OCI-LY1 (cell line): ENCODE results near the gene PIGC.

Experiments used
- H2AFZ ChIP-seq: fragments of 200-600 bp; sonication (generic), shearing (Covaris generic); 2 replicates; pipeline ENCODE4 v1.6.0; 2014; ENCODE audit warnings: antibody characterized with exemption, mild to moderate bottlenecking, low read length
- H3F3A ChIP-seq: fragments of 200-600 bp; sonication (generic), shearing (Covaris generic); 2 replicates; pipeline ENCODE4 v1.6.0; 2014; ENCODE audit warnings: mild to moderate bottlenecking, antibody characterized with exemption, low read length, moderate library complexity; ENCODE audit not compliant: insufficient read depth
- H3K27ac ChIP-seq: fragments of 200-600 bp; sonication (generic); 2 replicates; pipeline ENCODE4 v1.5.1; 2014; ENCODE audit warnings: low read length, mixed run types, mild to moderate bottlenecking, low read depth; ENCODE audit not compliant: poor library complexity, severe bottlenecking
- H3K27me3 ChIP-seq: fragments of 200-600 bp; sonication (generic); 2 replicates; pipeline ENCODE4 v1.6.0; 2014; ENCODE audit warnings: antibody characterized with exemption, mild to moderate bottlenecking, low read length, moderate library complexity; ENCODE audit not compliant: insufficient read depth
- H3K36me3 ChIP-seq: fragments of 200-600 bp; sonication (generic); 2 replicates; pipeline ENCODE4 v1.6.1; 2014; ENCODE audit warnings: mild to moderate bottlenecking, antibody characterized with exemption, low read length, moderate library complexity, mixed read lengths; ENCODE audit not compliant: insufficient read depth
- H3K4me1 ChIP-seq: fragments of 200-600 bp; sonication (generic); 2 replicates; pipeline ENCODE4 v1.5.1; 2014; ENCODE audit warnings: mild to moderate bottlenecking, low read length, moderate library complexity; ENCODE audit not compliant: insufficient read depth, severe bottlenecking
- H3K4me2 ChIP-seq: fragments of 200-600 bp; sonication (generic), shearing (Covaris generic); 2 replicates; pipeline ENCODE4 v1.6.1; 2014; ENCODE audit warnings: low read length
- H3K4me3 ChIP-seq: fragments of 200-600 bp; sonication (generic); 2 replicates; pipeline ENCODE4 v1.5.1; 2014; ENCODE audit warnings: low read length, low read depth, mild to moderate bottlenecking, mixed read lengths; ENCODE audit not compliant: poor library complexity, severe bottlenecking
- H3K79me2 ChIP-seq: fragments of 200-600 bp; shearing (Covaris generic); 2 replicates; pipeline ENCODE4 v1.6.1; 2016; ENCODE audit warnings: mixed run types, low read length, mixed read lengths; ENCODE audit not compliant: insufficient read depth
- H3K9ac ChIP-seq: fragments of 200-600 bp; sonication (generic), shearing (Covaris generic); 2 replicates; pipeline ENCODE4 v1.6.1; 2014; ENCODE audit warnings: mild to moderate bottlenecking, low read length, mixed read lengths
- H3K9me2 ChIP-seq: fragments of 200-600 bp; sonication (generic), shearing (Covaris generic); 2 replicates; pipeline ENCODE4 v1.6.1; 2014; ENCODE audit warnings: low read depth, mild to moderate bottlenecking, low read length, mixed read lengths
- H3K9me3 ChIP-seq: fragments of 200-600 bp; shearing (Covaris generic); 2 replicates; pipeline ENCODE4 v1.6.1; 2014; ENCODE audit warnings: low read length, mixed read lengths
- H4K20me1 ChIP-seq: fragments of 200-600 bp; sonication (generic), shearing (Covaris generic); 2 replicates; pipeline ENCODE4 v1.6.0; 2016; ENCODE audit warnings: mild to moderate bottlenecking, low read length; ENCODE audit not compliant: insufficient read depth
- CTCF ChIP-seq: fragments of 200-600 bp; sonication (generic), shearing (Covaris generic); IDR thresholded peaks from 2 replicates; pipeline ENCODE4 v1.5.1; 2017; ENCODE audit warnings: mild to moderate bottlenecking, antibody characterized with exemption, low read length, moderate library complexity, mixed read lengths
- EZH2 ChIP-seq: fragments of 200-600 bp; sonication (generic), shearing (Covaris generic); IDR thresholded peaks from 2 replicates; pipeline ENCODE4 v1.8.0; 2017; ENCODE audit warnings: borderline replicate concordance, mixed run types, mild to moderate bottlenecking, antibody characterized with exemption, low read length, moderate library complexity, mixed read lengths

Gene PIGC

GRCh38 chr1:172397633-172398032 is 46.2 kb downstream of the PIGC start:
- Histone ChIP-seq H2AFZ (no peak overlapping the region; the same call in 1 of the 2 replicates), H3K9me3 (no peaks in the 10 kb centered on the region), H3K9me2 (no peaks in the 10 kb centered on the region), H3K27ac (no peak overlapping the region), H3K27me3 (no peaks in the 10 kb centered on the region), H3K4me1 (peaks cover 44% of the 10 kb centered on the region), H3K79me2 (no peaks in the 10 kb centered on the region), H3K9ac (no peak overlapping the region), H4K20me1 (no peaks in the 10 kb centered on the region), H3K36me3 (no peaks in the 10 kb centered on the region), H3K4me3 (no peak overlapping the region), H3F3A (no peaks in the 10 kb centered on the region), H3K4me2 (no peak overlapping the region)
- TF ChIP-seq CTCF (no peak), EZH2 (no peak)

- H3K27ac ChIP-seq = no peak overlapping the region
- no peaks in the 10 kb centered on the region for H3K79me2 ChIP-seq
- no peaks in the 10 kb centered on the region for H3K27me3 ChIP-seq
- no peaks in the 10 kb centered on the region for H3K9me3 ChIP-seq
- no peaks in the 10 kb centered on the region for H3K36me3 ChIP-seq
- no peak overlapping the region for H3K4me3 ChIP-seq
- no peak overlapping the region for H2AFZ ChIP-seq
- no peaks in the 10 kb centered on the region for H4K20me1 ChIP-seq
- no peaks in the 10 kb centered on the region for H3K9me2 ChIP-seq
- no peaks in the 10 kb centered on the region for H3F3A ChIP-seq
- H3K9ac ChIP-seq = no peak overlapping the region
- H3K4me1 ChIP-seq = peaks cover 49% of the 10 kb centered on the region
- no peak overlapping the region for H3K4me2 ChIP-seq
- TF ChIP-seq EZH2 = no peak
- TF ChIP-seq CTCF = no peak
Measured at GRCh38 chr1:172397221-172397620, 46.6 kb downstream of the PIGC start.

- Histone ChIP-seq H3K4me1 (peaks cover 65% of the 10 kb centered on the region), H3K9ac (no peak overlapping the region), H3K27me3 (no peaks in the 10 kb centered on the region), H3K36me3 (no peaks in the 10 kb centered on the region), H4K20me1 (no peaks in the 10 kb centered on the region), H3K79me2 (no peaks in the 10 kb centered on the region), H3K4me3 (no peak overlapping the region), H3F3A (no peaks in the 10 kb centered on the region), H3K27ac (no peak overlapping the region), H2AFZ (no peak overlapping the region), H3K9me3 (no peaks in the 10 kb centered on the region), H3K9me2 (no peaks in the 10 kb centered on the region), H3K4me2 (no peak overlapping the region)
- TF ChIP-seq EZH2 (no peak), CTCF (no peak)
Measured at GRCh38 chr1:172395576-172395975, 48.3 kb downstream of the PIGC start.
